H1 (cell line): ENCODE measurements around the gene IL26. TPM values are rescaled to one million over a fixed set of nuclear protein-coding genes. Genes with fewer than 3 reads are reported as not detected.

Source experiments
- CTCF ChIA-PET: fragments of 300-600 bp; sonication (Branson Sonifier 250); formaldehyde crosslinking; loops from one replicate; lab custom pipeline; 2021; ENCODE audit not compliant: partially characterized antibody; lab: Charles Lee
- POLR2A ChIA-PET: fragments of 300-600 bp; sonication (Branson Sonifier 250); formaldehyde crosslinking; loops from one replicate; lab custom pipeline; 2021; ENCODE audit warnings: inconsistent platforms; ENCODE audit not compliant: partially characterized antibody; lab: Charles Lee
- DNase-seq, 2 experiments: peaks; one replicate each; pipeline versions ENCODE4 v3.0.0 to v3.0.0-alpha.2; 2010 to 2022; ENCODE audit warnings: low spot score in 2 of 2, low read depth in 1 of 2, mixed read lengths in 1 of 2
- FAIRE-seq: peaks from 2 replicates; lab custom pipeline; 2011; peaks lifted over from hg19 to GRCh38; lab: Jason Lieb, UNC
- H2AFZ ChIP-seq: 2 replicates; pipeline ENCODE4 v1.8.1; 2012; ENCODE audit warnings: low read length, inconsistent platforms
- H2AK5ac ChIP-seq: 2 replicates; pipeline ENCODE4 v1.6.1; 2013; ENCODE audit warnings: low read depth, low read length
- H2BK120ac ChIP-seq: replicated peaks from 2 replicates; pipeline ENCODE3; 2013; ENCODE audit warnings: low read depth, low read length, inconsistent platforms
- H2BK12ac ChIP-seq: 2 replicates; pipeline ENCODE4 v1.6.1; 2013; ENCODE audit warnings: low read depth, low read length
- H2BK15ac ChIP-seq: 2 replicates; pipeline ENCODE4 v1.6.1; 2013; ENCODE audit warnings: low read length
- H2BK20ac ChIP-seq: 2 replicates; pipeline ENCODE4 v1.6.1; 2013; ENCODE audit warnings: low read length
- H2BK5ac ChIP-seq: 2 replicates; pipeline ENCODE4 v1.6.1; 2013; ENCODE audit warnings: low read depth, low read length
- H3K14ac ChIP-seq: 2 replicates; pipeline ENCODE4 v1.6.1; 2013; ENCODE audit warnings: inconsistent platforms; ENCODE audit not compliant: insufficient read length
- H3K18ac ChIP-seq: 2 replicates; pipeline ENCODE4 v1.6.1; 2013; ENCODE audit warnings: low read length; ENCODE audit errors: extremely low read depth
- H3K23ac ChIP-seq: 2 replicates; pipeline ENCODE4 v1.6.1; 2013; ENCODE audit warnings: inconsistent platforms; ENCODE audit not compliant: insufficient read length
- H3K23me2 ChIP-seq: 2 replicates; pipeline ENCODE4 v1.6.1; 2013; ENCODE audit warnings: low read depth, low read length
- H3K27ac ChIP-seq: 2 replicates; pipeline ENCODE4 v1.6.1; 2011; ENCODE audit warnings: low read depth, low read length, inconsistent platforms
- H3K27me3 ChIP-seq, 4 experiments: replicated peaks in 1 of 4; 1 replicate in 1 of 4; 2 replicates in 3 of 4; pipeline versions ENCODE4 v1.6.1 to v1.8.1; 2011 to 2013; ENCODE audit warnings: low read length in 3 of 4, mild to moderate bottlenecking in 3 of 4, inconsistent platforms in 2 of 4, mixed read lengths in 2 of 4, moderate library complexity in 1 of 4; ENCODE audit not compliant: control insufficient read depth in 3 of 4, insufficient read depth in 3 of 4; ENCODE audit errors: extremely low read depth in 1 of 4
- H3K36me3 ChIP-seq, 4 experiments: 2 replicates each; pipeline versions ENCODE4 v1.6.1 to v1.8.1; 2011 to 2013; ENCODE audit warnings: mild to moderate bottlenecking in 4 of 4, low read length in 3 of 4, moderate library complexity in 2 of 4, control low read depth in 1 of 4, inconsistent platforms in 1 of 4; ENCODE audit not compliant: insufficient read depth in 4 of 4, control insufficient read depth in 2 of 4
- H3K4ac ChIP-seq: replicated peaks from 2 replicates; pipeline ENCODE3; 2013; ENCODE audit warnings: low read length, low read depth, mixed read lengths, inconsistent platforms; ENCODE audit not compliant: insufficient read length
- H3K4me1 ChIP-seq, 4 experiments: replicated peaks in 1 of 4; 1 replicate in 1 of 4; 2 replicates in 3 of 4; pipeline versions ENCODE4 v1.6.1 to v1.8.1; 2011 to 2013; ENCODE audit warnings: low read length in 3 of 4, inconsistent platforms in 2 of 4, mixed read lengths in 1 of 4; ENCODE audit not compliant: insufficient read depth in 4 of 4, control insufficient read depth in 3 of 4
- H3K4me2 ChIP-seq, 2 experiments: 2 replicates each; pipeline versions ENCODE4 v1.6.1 to v1.8.1; 2011 to 2013; ENCODE audit warnings: low read depth in 2 of 2, low read length in 2 of 2, control low read depth in 1 of 2, inconsistent platforms in 1 of 2, mild to moderate bottlenecking in 1 of 2; ENCODE audit not compliant: insufficient read depth in 1 of 2
- H3K4me3 ChIP-seq, 4 experiments: fragments of 200-600, 300-600 bp in 1 of 4; sonication (generic), shearing (Covaris generic), sonication (Bioruptor Twin) in 1 of 4; 2 replicates each; pipeline versions ENCODE4 v1.5.1 to v1.8.1; 2011 to 2016; ENCODE audit warnings: low read length in 4 of 4, low read depth in 3 of 4, control low read depth in 2 of 4, inconsistent platforms in 2 of 4, mild to moderate bottlenecking in 2 of 4, mixed read lengths in 1 of 4, moderate library complexity in 1 of 4; ENCODE audit not compliant: insufficient read depth in 2 of 4; ENCODE audit errors: extremely low read depth in 1 of 4
- H3K56ac ChIP-seq: replicated peaks from 2 replicates; pipeline ENCODE3; 2013; ENCODE audit warnings: low read depth, mild to moderate bottlenecking, mixed read lengths, low read length, inconsistent platforms; ENCODE audit not compliant: insufficient read length
- H3K79me1 ChIP-seq: 2 replicates; pipeline ENCODE4 v1.6.1; 2013; ENCODE audit warnings: low read depth, low read length, control low read depth
- H3K79me2 ChIP-seq, 2 experiments: 2 replicates each; pipeline versions ENCODE4 v1.6.1 to v1.8.1; 2012 to 2013; ENCODE audit warnings: low read length in 2 of 2, mild to moderate bottlenecking in 2 of 2, inconsistent platforms in 1 of 2; ENCODE audit not compliant: insufficient read depth in 2 of 2, control insufficient read depth in 1 of 2
- H3K9ac ChIP-seq, 4 experiments: replicated peaks in 1 of 4; 1 replicate in 1 of 4; 2 replicates in 3 of 4; pipeline versions ENCODE4 v1.6.1 to v1.8.1; 2011 to 2013; ENCODE audit warnings: low read depth in 3 of 4, low read length in 3 of 4, control low read depth in 2 of 4, mild to moderate bottlenecking in 2 of 4, moderate library complexity in 2 of 4, inconsistent platforms in 1 of 4; ENCODE audit errors: extremely low read depth in 1 of 4
- H3K9me3 ChIP-seq, 2 experiments: 2 replicates each; pipeline versions ENCODE4 v1.6.1 to v1.8.1; 2012 to 2013; ENCODE audit warnings: mild to moderate bottlenecking in 2 of 2, moderate library complexity in 2 of 2, control low read depth in 1 of 2, inconsistent platforms in 1 of 2, low read depth in 1 of 2, low read length in 1 of 2, mixed read lengths in 1 of 2; ENCODE audit not compliant: insufficient read depth in 2 of 2
- H4K20me1 ChIP-seq, 2 experiments: replicated peaks in 1 of 2; 2 replicates each; pipeline versions ENCODE3 to v1.8.1; 2011 to 2013; ENCODE audit warnings: inconsistent platforms in 2 of 2, low read length in 2 of 2, mild to moderate bottlenecking in 1 of 2; ENCODE audit not compliant: insufficient read depth in 2 of 2, control insufficient read depth in 1 of 2
- H4K5ac ChIP-seq: 2 replicates; pipeline ENCODE4 v1.6.1; 2013; ENCODE audit warnings: low read length, low read depth, mixed read lengths, inconsistent platforms; ENCODE audit not compliant: insufficient read length
- H4K8ac ChIP-seq: 2 replicates; pipeline ENCODE4 v1.8.0; 2013; ENCODE audit warnings: mild to moderate bottlenecking, moderate library complexity, low read length, inconsistent platforms; ENCODE audit not compliant: insufficient read depth; ENCODE audit errors: extremely low read depth
- H4K91ac ChIP-seq: replicated peaks from 2 replicates; pipeline ENCODE3; 2013; ENCODE audit warnings: low read length, mixed read lengths, inconsistent platforms; ENCODE audit not compliant: insufficient read length
- ASH2L ChIP-seq: fragments of 200-600, 300-600 bp; sonication (generic); IDR thresholded peaks from one replicate; pipeline ENCODE4 v1.7.1; 2017; ENCODE audit warnings: low read length
- ATF3 ChIP-seq: IDR thresholded peaks from 2 replicates; pipeline ENCODE4 v1.6.1; 2011; ENCODE audit warnings: low read depth, mild to moderate bottlenecking, low read length; ENCODE audit not compliant: insufficient read depth
- BCL11A ChIP-seq, 2 experiments: IDR thresholded peaks; one replicate each; pipeline ENCODE4 v1.6.1; 2011; ENCODE audit warnings: low read depth in 2 of 2, low read length in 2 of 2, mild to moderate bottlenecking in 2 of 2
- EZH2 ChIP-seq: fragments of 200-600 bp; sonication (generic); IDR thresholded peaks from 2 replicates; pipeline ENCODE4 v1.7.1; 2012; ENCODE audit warnings: low read depth, mild to moderate bottlenecking, moderate library complexity, low read length, inconsistent platforms; ENCODE audit not compliant: severe bottlenecking
- FOSL1 ChIP-seq: IDR thresholded peaks from 2 replicates; pipeline ENCODE4 v1.6.1; 2011; ENCODE audit warnings: mild to moderate bottlenecking, low read depth, low read length, moderate library complexity; ENCODE audit not compliant: insufficient read depth
- KDM1A ChIP-seq: fragments of 200-600, 300-600 bp; sonication (generic); IDR thresholded peaks from 2 replicates; pipeline ENCODE4 v1.7.1; 2016; ENCODE audit warnings: mild to moderate bottlenecking, low read length, borderline replicate concordance
- RFX5 ChIP-seq: IDR thresholded peaks from 2 replicates; pipeline ENCODE4 v1.6.1; 2011; ENCODE audit warnings: low read depth, low read length, improper control_type of control experiment, borderline replicate concordance
- SAP30 ChIP-seq: fragments of 300-600 bp; sonication (generic); IDR thresholded peaks from 2 replicates; pipeline ENCODE4 v1.7.1; 2012; ENCODE audit warnings: low read length, moderate library complexity, mild to moderate bottlenecking, inconsistent platforms; ENCODE audit not compliant: insufficient read depth, insufficient replicate concordance
- SP1 ChIP-seq: IDR thresholded peaks from 2 replicates; pipeline ENCODE4 v1.6.1; 2011; ENCODE audit warnings: low read depth, low read length
- SRF ChIP-seq: IDR thresholded peaks from 2 replicates; pipeline ENCODE4 v1.6.1; 2011; ENCODE audit warnings: mild to moderate bottlenecking, low read depth, low read length, moderate library complexity
- TAF1 ChIP-seq: IDR thresholded peaks from 2 replicates; pipeline ENCODE4 v1.6.1; 2011; ENCODE audit warnings: mild to moderate bottlenecking, low read depth, low read length
- TAF7 ChIP-seq: optimal IDR thresholded peaks from 2 replicates; pipeline ENCODE3; 2011; ENCODE audit warnings: low read depth, mild to moderate bottlenecking, inconsistent platforms, low read length, moderate library complexity, borderline replicate concordance
- USF2 ChIP-seq: IDR thresholded peaks from 2 replicates; pipeline ENCODE4 v1.6.1; 2011; ENCODE audit warnings: low read length, improper control_type of control experiment
- WGBS, 2 experiments: shearing (Covaris generic) in 1 of 2; methylation state at CpG; one replicate each; pipeline versions ENCODE4 v1.1.6 to v1.1.7; 2013 to 2015; ENCODE audit warnings: low lambda C conversion rate in 2 of 2, mixed read lengths in 2 of 2, inconsistent platforms in 1 of 2, low coverage in 1 of 2, missing lambda C conversion rate in 1 of 2; ENCODE audit not compliant: insufficient replicate concordance in 2 of 2, insufficient coverage in 1 of 2, insufficient read length in 1 of 2; ENCODE audit errors: extremely low coverage in 1 of 2, missing lambda C conversion rate in 1 of 2; 5-methylcytosine and 5-hydroxymethylcytosine counted together
- polyA plus RNA-seq, 7 experiments: library from polyadenylated mRNA; depleted of rRNA in 3 of 7; stranded (reverse) in 5 of 7; unstranded in 2 of 7; fragments of >200 nt in 5 of 7; fragments of 200-250 nt in 2 of 7; gene quantifications; 1 replicate in 5 of 7; 2 replicates in 1 of 7; 4 replicates in 1 of 7; pipeline versions ENCODE4 v1.2.1 to v1.2.3, GENCODE V29; 2011 to 2013; ENCODE audit warnings: missing spikeins in 2 of 7, mixed read lengths in 2 of 7
- total RNA-seq: library from RNA; stranded (reverse); fragmentation: NEBNext Ultra II Directional; extraction: Animal tissue kit (Norgen Biotek cat#: 25700); gene quantifications from 2 replicates; pipeline ENCODE4 v1.2.1, GENCODE V29; 2021

IL26 gene
- total and polyA plus RNA-seq, 2 of the 8 experiments (the other 6 are each of a cell fraction or from before 2014, with no cell fraction given) = not detected

DNA sequence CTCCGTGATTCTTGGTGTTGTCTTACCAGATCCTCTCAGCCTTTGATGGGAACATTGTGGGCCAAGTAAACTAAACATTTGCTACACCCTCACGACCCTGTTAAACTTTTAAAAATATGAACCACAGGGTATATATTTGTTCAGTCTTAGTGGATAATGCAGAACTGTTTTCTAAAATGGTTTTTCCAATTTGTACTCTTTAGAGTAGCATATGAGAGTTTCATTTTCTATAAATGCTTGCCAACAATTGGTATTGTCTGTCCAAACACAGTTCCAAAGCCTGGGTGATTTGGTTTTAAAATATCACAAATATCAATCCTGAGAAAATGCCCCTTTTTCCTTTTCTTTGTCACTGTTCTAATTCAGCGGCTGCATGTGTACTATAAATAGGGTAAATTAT, 34.5 kb upstream of the IL26 start:
- H2BK12ac ChIP-seq = no peak overlapping the region
- 92% methylated on average over 3 of the region's 3 CpGs; no CpG with 5 or more reads in 1 of the 2 experiments for WGBS, 2 experiments
- H4K5ac ChIP-seq = no peak overlapping the region
- H2AFZ ChIP-seq = no peak overlapping the region
- no peak overlapping the region for H2BK20ac ChIP-seq
- no peaks in the 10 kb centered on the region for H3K23me2 ChIP-seq
- H3K4me1 ChIP-seq = 0 out of 7 replicates have a peak, but pooled peaks cover 0 to 3% (median 0%) of the 10 kb centered on the region in 4 experiments
- H3K4ac ChIP-seq = no peak overlapping the region
- H3K79me2 ChIP-seq = no peaks in the 10 kb centered on the region
- H4K20me1 ChIP-seq = no peaks in the 10 kb centered on the region
- no peak overlapping the region for H2BK120ac ChIP-seq
- no peaks in the 10 kb centered on the region for H3K79me1 ChIP-seq
- H3K56ac ChIP-seq = no peak overlapping the region
- H3K27me3 ChIP-seq = no peaks in the 10 kb centered on the region
- no peaks in the 10 kb centered on the region for H3K9me3 ChIP-seq
- no peak overlapping the region for H3K4me2 ChIP-seq
- no peak overlapping the region for H3K9ac ChIP-seq
- no peak overlapping the region for H2AK5ac ChIP-seq
- H3K4me3 ChIP-seq = no peak overlapping the region
- H2BK5ac ChIP-seq = no peak overlapping the region
- POLR2A ChIA-PET = no interaction called here
- no peak overlapping the region for H3K27ac ChIP-seq
- no peaks in the 10 kb centered on the region for H3K36me3 ChIP-seq
- H2BK15ac ChIP-seq = no peak overlapping the region
- CTCF ChIA-PET = no interaction called here
- FAIRE-seq (no peak), DNase-seq (no peak)
- no peak overlapping the region for H4K91ac ChIP-seq
- H3K23ac ChIP-seq = no peak overlapping the region
- no peak overlapping the region for H3K14ac ChIP-seq
- H3K18ac ChIP-seq = no peak overlapping the region
- H4K8ac ChIP-seq = no peak overlapping the region
- TF ChIP-seq SP1 (no peak), SAP30 (no peak), EZH2 (no peak), TAF1 (no peak), SRF (no peak), BCL11A (IDR thresholded peaks at IDR 0.05; ENCODE audit: low read depth in 2 of 2, low read length in 2 of 2) (no peak), TAF7 (no peak), ATF3 (no peak), RFX5 (no peak), ASH2L (no peak), KDM1A (no peak), USF2 (no peak), FOSL1 (no peak)
